HepG2 (cell line): Measurements from ENCODE around the gene ZFPL1. TPM values are rescaled to one million over a fixed set of nuclear protein-coding genes. Genes with fewer than 3 reads are reported as not detected.

ENCODE experiments used
- AHR ChIP-seq: IDR thresholded peaks from 2 replicates; pipeline ENCODE4 v1.6.1; 2018; ENCODE audit warnings: missing genetic modification reagents, missing compliant biosample characterization
- ARID2 ChIP-seq: sonication (generic); formaldehyde crosslinking; IDR thresholded peaks from 2 replicates; pipeline ENCODE4 v1.8.1; 2022; ENCODE audit warnings: mild to moderate bottlenecking, missing genetic modification reagents, borderline replicate concordance
- MAZ ChIP-seq, 2 experiments: sonication (generic) in 1 of 2; formaldehyde crosslinking in 1 of 2; IDR thresholded peaks; 2 replicates each; pipeline versions ENCODE4 v1.5.0 to v1.6.1; 2012 to 2020; ENCODE audit warnings: low read depth in 2 of 2, mild to moderate bottlenecking in 2 of 2, borderline replicate concordance in 1 of 2, improper control_type of control experiment in 1 of 2, low read length in 1 of 2, missing genetic modification reagents in 1 of 2, moderate library complexity in 1 of 2
- MXI1 ChIP-seq: IDR thresholded peaks from 3 replicates; pipeline ENCODE4 v1.6.1; 2012; ENCODE audit warnings: low read depth, low read length, inconsistent platforms, borderline replicate concordance
- NFE2L2 ChIP-seq: fragments of 150-350 bp; IDR thresholded peaks from 2 replicates; pipeline ENCODE4 v1.6.1; 2014; ENCODE audit warnings: low read length
- NKX3-1 ChIP-seq: sonication (generic); formaldehyde crosslinking; IDR thresholded peaks from 2 replicates; pipeline ENCODE4 v1.5.0; 2020; ENCODE audit warnings: missing genetic modification reagents
- NR2F6 ChIP-seq, 2 experiments: IDR thresholded peaks; 2 replicates each; pipeline ENCODE4 v1.6.1; 2016; ENCODE audit warnings: antibody characterized with exemption in 1 of 2, mild to moderate bottlenecking in 1 of 2
- POGZ ChIP-seq: sonication (generic); formaldehyde crosslinking; IDR thresholded peaks from 2 replicates; pipeline ENCODE4 v1.4.0; 2020; ENCODE audit warnings: mild to moderate bottlenecking, missing genetic modification reagents
- POLR2AphosphoS2 ChIP-seq: IDR thresholded peaks from 2 replicates; pipeline ENCODE4 v1.6.1; 2011; ENCODE audit warnings: low read depth, low read length, improper control_type of control experiment
- POLR2G ChIP-seq: fragments of 200-400 bp; formaldehyde crosslinking; IDR thresholded peaks from 2 replicates; pipeline ENCODE4 v1.6.1; 2018; ENCODE audit warnings: mild to moderate bottlenecking, low read depth, low read length, moderate library complexity
- RFX5 ChIP-seq: IDR thresholded peaks from 2 replicates; pipeline ENCODE4 v1.6.1; 2011; ENCODE audit warnings: low read depth, low read length, improper control_type of control experiment
- SYNCRIP ChIP-seq: fragments of 200-400 bp; formaldehyde crosslinking; IDR thresholded peaks from 2 replicates; pipeline ENCODE4 v1.6.1; 2018; ENCODE audit warnings: mild to moderate bottlenecking, low read depth, low read length; ENCODE audit not compliant: insufficient read depth
- ZNF136 ChIP-seq: sonication (generic); formaldehyde crosslinking; IDR thresholded peaks from 2 replicates; pipeline ENCODE4 v1.8.1; 2022; ENCODE audit warnings: low read depth, mild to moderate bottlenecking, moderate library complexity, missing genetic modification reagents
- ZNF230 ChIP-seq: sonication (generic); formaldehyde crosslinking; IDR thresholded peaks from 2 replicates; pipeline ENCODE4 v1.4.0; 2020; ENCODE audit warnings: mild to moderate bottlenecking, missing genetic modification reagents
- ZNF235 ChIP-seq: sonication (generic); formaldehyde crosslinking; IDR thresholded peaks from 2 replicates; pipeline ENCODE4 v1.8.1; 2023; ENCODE audit warnings: mild to moderate bottlenecking, missing genetic modification reagents, borderline replicate concordance
- ZNF441 ChIP-seq: sonication (generic); formaldehyde crosslinking; IDR thresholded peaks from 2 replicates; pipeline ENCODE4 v1.7.0; 2021; ENCODE audit warnings: missing genetic modification reagents, borderline replicate concordance
- ZNF570 ChIP-seq: sonication (generic); formaldehyde crosslinking; IDR thresholded peaks from 2 replicates; pipeline ENCODE4 v1.4.0; 2020; ENCODE audit warnings: mild to moderate bottlenecking, missing genetic modification reagents, borderline replicate concordance
- polyA plus RNA-seq, 8 experiments: library from polyadenylated mRNA; depleted of rRNA in 3 of 8; stranded (reverse) in 7 of 8; unstranded in 1 of 8; fragments of >200 nt; fragmentation: Illumina TruSeq in 4 of 8; extraction: Trizol in 4 of 8; gene quantifications; 2 replicates each; pipeline versions ENCODE4 v1.2.1 to v1.2.3, GENCODE V29; 2011 to 2016; ENCODE audit warnings: low read depth in 4 of 8, missing spikeins in 1 of 8, mixed read lengths in 1 of 8; ENCODE audit not compliant: insufficient read depth in 1 of 8
- total RNA-seq, 5 experiments: library from RNA; depleted of rRNA; stranded (reverse); fragments of >200 nt; fragmentation: Illumina TruSeq; extraction: Trizol; gene quantifications; 2 replicates each; pipeline ENCODE4 v1.2.3, GENCODE V29; 2016; ENCODE audit warnings: low read depth in 1 of 5
- TF ChIP-seq, protein P1 (sequence below): sonication (generic); formaldehyde crosslinking; IDR thresholded peaks from 2 replicates; pipeline ENCODE4 v1.5.1; 2020; ENCODE audit warnings: mild to moderate bottlenecking, moderate library complexity, missing genetic modification reagents
- TF ChIP-seq, protein P2 (sequence below): sonication (generic); formaldehyde crosslinking; IDR thresholded peaks from 2 replicates; pipeline ENCODE4 v1.4.0; 2020; ENCODE audit warnings: missing genetic modification reagents

ZFPL1 gene
- total and polyA plus RNA-seq, 2 of the 13 experiments (the other 11 are each of a cell fraction or from before 2014, with no cell fraction given): 32.2 to 56.0 TPM

DNA sequence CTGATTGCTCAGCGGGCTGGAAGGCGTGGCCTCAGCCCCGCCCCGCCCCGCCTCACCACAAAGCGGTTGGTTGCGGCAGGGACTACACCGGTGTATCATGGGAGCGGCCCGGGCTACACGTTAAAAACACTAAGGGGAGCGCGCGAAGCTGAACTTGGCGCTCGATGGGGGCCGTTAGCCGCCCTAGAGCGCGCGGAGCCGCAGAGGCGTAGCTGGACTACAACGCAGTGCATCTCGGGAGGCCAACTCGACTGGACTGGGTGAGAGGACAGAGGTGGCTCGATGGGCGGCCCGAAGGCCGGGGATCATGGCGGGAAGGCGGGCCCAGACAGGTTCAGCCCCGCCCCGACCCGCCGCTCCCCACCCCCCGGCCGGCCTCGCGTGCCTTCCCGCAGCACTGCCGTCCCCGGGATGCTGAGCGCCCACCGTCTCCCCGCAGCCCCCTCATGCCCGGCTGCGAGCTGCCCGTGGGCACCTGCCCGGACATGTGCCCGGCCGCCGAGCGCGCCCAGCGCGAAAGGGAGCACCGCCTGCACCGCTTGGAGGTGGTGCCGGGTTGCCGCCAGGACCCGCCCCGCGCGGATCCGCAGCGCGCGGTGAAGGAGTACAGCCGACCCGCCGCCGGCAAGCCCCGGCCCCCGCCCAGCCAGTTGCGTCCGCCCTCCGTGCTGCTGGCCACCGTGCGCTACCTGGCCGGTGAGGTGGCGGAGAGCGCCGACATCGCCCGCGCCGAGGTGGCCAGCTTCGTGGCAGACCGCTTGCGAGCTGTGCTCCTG is 43.0 kb upstream of the ZFPL1 start, which contains the start of gene SAC3D1 (continued):
- no peak for TF ChIP-seq POLR2AphosphoS2
- TF ChIP-seq ARID2 (CRISPR knock-in tag): no peak
- peak; percentile 41; the same call in 1 of the 2 replicates for TF ChIP-seq MAZ (IDR thresholded peaks at IDR 0.05; ENCODE audit: borderline replicate concordance, low read depth, low read length)
- peak; percentile 12; the same call in 1 of the 2 replicates for TF ChIP-seq MAZ (CRISPR knock-in tag; IDR thresholded peaks at IDR 0.05; ENCODE audit: low read depth)
- TF ChIP-seq SYNCRIP: no peak
- peak; percentile 69 for TF ChIP-seq POLR2G
- no peak for TF ChIP-seq RFX5
- peak; percentile 20; the same call in 1 of the 2 replicates for TF ChIP-seq ZNF441 (CRISPR knock-in tag)
- peak; percentile 69 for TF ChIP-seq ZNF235 (CRISPR knock-in tag)
- TF ChIP-seq ZNF230 (CRISPR knock-in tag): no peak
- TF ChIP-seq POGZ (CRISPR knock-in tag): peak; percentile 78
- TF ChIP-seq, protein P1, sequence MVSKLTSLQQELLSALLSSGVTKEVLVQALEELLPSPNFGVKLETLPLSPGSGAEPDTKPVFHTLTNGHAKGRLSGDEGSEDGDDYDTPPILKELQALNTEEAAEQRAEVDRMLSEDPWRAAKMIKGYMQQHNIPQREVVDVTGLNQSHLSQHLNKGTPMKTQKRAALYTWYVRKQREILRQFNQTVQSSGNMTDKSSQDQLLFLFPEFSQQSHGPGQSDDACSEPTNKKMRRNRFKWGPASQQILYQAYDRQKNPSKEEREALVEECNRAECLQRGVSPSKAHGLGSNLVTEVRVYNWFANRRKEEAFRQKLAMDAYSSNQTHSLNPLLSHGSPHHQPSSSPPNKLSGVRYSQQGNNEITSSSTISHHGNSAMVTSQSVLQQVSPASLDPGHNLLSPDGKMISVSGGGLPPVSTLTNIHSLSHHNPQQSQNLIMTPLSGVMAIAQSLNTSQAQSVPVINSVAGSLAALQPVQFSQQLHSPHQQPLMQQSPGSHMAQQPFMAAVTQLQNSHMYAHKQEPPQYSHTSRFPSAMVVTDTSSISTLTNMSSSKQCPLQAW (CRISPR knock-in tag): peak; percentile 72; the same call in 1 of the 2 replicates
- TF ChIP-seq MXI1: peak; percentile 76; the same call in 2 of the 3 replicates
- no peak for TF ChIP-seq NR2F6 (IDR thresholded peaks at IDR 0.05)
- 0 out of 2 replicates have a peak, but pooled peaks have one; percentile 23 for TF ChIP-seq NR2F6 (CRISPR knock-in tag; IDR thresholded peaks at IDR 0.05)
- TF ChIP-seq ZNF136 (CRISPR knock-in tag): no peak
- no peak for TF ChIP-seq NKX3-1 (CRISPR knock-in tag)
- no peak for TF ChIP-seq AHR
- no peak for TF ChIP-seq NFE2L2
- TF ChIP-seq ZNF570 (CRISPR knock-in tag): no peak
- TF ChIP-seq, protein P2, sequence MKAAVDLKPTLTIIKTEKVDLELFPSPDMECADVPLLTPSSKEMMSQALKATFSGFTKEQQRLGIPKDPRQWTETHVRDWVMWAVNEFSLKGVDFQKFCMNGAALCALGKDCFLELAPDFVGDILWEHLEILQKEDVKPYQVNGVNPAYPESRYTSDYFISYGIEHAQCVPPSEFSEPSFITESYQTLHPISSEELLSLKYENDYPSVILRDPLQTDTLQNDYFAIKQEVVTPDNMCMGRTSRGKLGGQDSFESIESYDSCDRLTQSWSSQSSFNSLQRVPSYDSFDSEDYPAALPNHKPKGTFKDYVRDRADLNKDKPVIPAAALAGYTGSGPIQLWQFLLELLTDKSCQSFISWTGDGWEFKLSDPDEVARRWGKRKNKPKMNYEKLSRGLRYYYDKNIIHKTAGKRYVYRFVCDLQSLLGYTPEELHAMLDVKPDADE (CRISPR knock-in tag): peak; percentile 64; the same call in 1 of the 2 replicates
